Measurements from ENCODE around the gene RBCK1. TPM values are rescaled to one million over a fixed set of nuclear protein-coding genes. Genes with fewer than 3 reads are reported as not detected.

RBCK1 gene
- total and polyA plus RNA-seq, 8 donors, result 34.9 to 148 (median 44.7) TPM

DNA sequence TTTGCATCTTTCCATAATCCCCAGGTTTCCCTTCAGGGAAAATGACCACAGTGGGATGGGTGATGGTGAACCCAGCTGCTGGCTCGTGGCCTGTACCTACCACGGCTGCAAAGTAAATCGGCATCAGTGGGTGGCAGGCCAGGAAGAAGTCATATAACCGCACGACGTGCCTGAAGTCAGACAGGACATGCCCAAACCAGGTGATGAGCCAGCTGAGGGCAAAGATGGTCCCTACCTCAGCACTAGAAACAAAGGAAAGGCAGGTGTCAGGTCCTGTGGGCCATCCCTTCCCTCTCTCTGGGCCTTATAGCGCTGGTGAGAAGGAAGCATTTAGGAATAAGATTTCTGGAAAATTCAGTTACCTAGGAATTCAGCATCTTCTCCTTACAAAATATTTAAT is 32.0 kb downstream of the RBCK1 start:
- no peak overlapping the region for H3K27ac ChIP-seq
- WGBS, 2 donors, result 92 to 98% methylated on average over 7 of the region's 7 CpGs
- DNase-seq (no peak), FAIRE-seq (no peak), ATAC-seq (no peak)
- H3K27me3 ChIP-seq, result no peaks in the 10 kb centered on the region
- peaks cover 4 to 70% (median 28%) of the 10 kb centered on the region in 3 donors for H3K36me3 ChIP-seq
- no peaks in the 10 kb centered on the region for H3K9me3 ChIP-seq
- no peak overlapping the region for H3K4me3 ChIP-seq
- H3K4me1 ChIP-seq, result no peaks in the 10 kb centered on the region
- intact Hi-C loops (cut with DNase I), result no loop called here
- TF ChIP-seq, protein P1, sequence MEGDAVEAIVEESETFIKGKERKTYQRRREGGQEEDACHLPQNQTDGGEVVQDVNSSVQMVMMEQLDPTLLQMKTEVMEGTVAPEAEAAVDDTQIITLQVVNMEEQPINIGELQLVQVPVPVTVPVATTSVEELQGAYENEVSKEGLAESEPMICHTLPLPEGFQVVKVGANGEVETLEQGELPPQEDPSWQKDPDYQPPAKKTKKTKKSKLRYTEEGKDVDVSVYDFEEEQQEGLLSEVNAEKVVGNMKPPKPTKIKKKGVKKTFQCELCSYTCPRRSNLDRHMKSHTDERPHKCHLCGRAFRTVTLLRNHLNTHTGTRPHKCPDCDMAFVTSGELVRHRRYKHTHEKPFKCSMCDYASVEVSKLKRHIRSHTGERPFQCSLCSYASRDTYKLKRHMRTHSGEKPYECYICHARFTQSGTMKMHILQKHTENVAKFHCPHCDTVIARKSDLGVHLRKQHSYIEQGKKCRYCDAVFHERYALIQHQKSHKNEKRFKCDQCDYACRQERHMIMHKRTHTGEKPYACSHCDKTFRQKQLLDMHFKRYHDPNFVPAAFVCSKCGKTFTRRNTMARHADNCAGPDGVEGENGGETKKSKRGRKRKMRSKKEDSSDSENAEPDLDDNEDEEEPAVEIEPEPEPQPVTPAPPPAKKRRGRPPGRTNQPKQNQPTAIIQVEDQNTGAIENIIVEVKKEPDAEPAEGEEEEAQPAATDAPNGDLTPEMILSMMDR (IDR thresholded peaks at IDR 0.05), result no peak

DNA sequence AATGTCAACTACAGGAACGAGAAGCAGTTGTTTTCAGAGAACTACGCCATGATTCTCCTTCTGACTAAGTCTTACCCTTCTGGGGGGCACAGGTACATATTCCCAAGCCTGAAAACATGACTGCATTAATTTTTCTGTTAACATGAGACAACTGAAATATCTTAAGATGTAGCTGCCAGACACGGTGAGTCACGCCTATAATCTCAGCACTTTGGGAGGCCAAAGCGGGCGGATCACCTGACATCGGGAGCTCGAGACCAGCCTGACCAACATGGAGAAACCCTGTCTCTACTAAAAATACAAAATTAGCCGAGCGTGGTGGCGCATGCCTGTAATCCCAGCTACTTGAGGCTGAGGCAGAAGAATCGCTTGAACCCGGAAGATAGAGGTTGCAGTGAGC is 32.5 kb downstream of the RBCK1 start:
- 92 to 93% methylated on average over 13 of the region's 13 CpGs for WGBS, 2 donors
- ATAC-seq, result no peak
- no peak for FAIRE-seq

DNA sequence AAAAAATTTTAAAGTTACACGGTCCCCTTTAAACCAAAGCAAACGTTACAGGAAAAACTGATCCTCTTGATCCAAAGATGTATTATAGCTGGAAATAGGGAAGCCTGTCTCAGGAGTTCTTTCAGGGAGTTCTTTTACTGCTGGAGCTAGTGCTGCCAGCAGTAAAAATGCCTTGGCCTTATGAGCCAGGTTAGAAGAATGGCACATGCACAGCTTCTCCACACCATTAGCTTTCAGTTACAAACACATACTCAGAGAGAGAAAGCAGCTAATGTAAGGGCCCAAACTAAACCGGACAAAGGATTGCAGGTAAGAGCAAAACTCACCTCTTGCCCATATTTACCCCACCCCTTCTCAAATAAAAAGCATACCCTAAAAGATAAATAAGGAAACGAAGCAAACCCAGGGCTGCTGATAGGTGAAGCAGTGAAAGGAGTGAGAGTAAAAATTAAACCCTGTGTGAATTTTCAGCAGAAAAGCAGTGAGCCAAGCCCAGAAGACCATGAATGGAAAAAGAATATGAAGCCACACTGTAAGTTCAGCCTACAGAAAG is 35.2 kb downstream of the RBCK1 start:
- TF ChIP-seq, protein P1 (IDR thresholded peaks at IDR 0.05), result no peak
- H3K4me3 ChIP-seq, result no peak overlapping the region
- no peak for ATAC-seq
- peaks cover 0 to 7% (median 0%) of the 10 kb centered on the region in 3 donors for H3K4me1 ChIP-seq
- peaks cover 1 to 56% (median 22%) of the 10 kb centered on the region in 3 donors for H3K36me3 ChIP-seq
- H3K9me3 ChIP-seq, result no peaks in the 10 kb centered on the region
- no peak overlapping the region for H3K27ac ChIP-seq
- no peaks in the 10 kb centered on the region for H3K27me3 ChIP-seq
- 85 to 89% methylated on average over 4 of the region's 4 CpGs for WGBS, 2 donors
- DNase-seq, result no peak
- intact Hi-C loops (cut with DNase I), result no loop called here
- FAIRE-seq, result no peak

More for the DNA sequence above, 32.5 kb downstream of the RBCK1 start:
- Histone ChIP-seq H3K27ac (no peak overlapping the region), H3K4me1 (peaks cover 0 to under 1% (median 0%) of the 10 kb centered on the region in 3 donors), H3K4me3 (no peak overlapping the region), H3K27me3 (no peaks in the 10 kb centered on the region), H3K36me3 (peaks cover 4 to 68% (median 23%) of the 10 kb centered on the region in 3 donors), H3K9me3 (no peaks in the 10 kb centered on the region)
- intact Hi-C loops (cut with DNase I), result no loop called here
- DNase-seq, result no peak
- TF ChIP-seq, protein P1 (IDR thresholded peaks at IDR 0.05), result no peak

DNA sequence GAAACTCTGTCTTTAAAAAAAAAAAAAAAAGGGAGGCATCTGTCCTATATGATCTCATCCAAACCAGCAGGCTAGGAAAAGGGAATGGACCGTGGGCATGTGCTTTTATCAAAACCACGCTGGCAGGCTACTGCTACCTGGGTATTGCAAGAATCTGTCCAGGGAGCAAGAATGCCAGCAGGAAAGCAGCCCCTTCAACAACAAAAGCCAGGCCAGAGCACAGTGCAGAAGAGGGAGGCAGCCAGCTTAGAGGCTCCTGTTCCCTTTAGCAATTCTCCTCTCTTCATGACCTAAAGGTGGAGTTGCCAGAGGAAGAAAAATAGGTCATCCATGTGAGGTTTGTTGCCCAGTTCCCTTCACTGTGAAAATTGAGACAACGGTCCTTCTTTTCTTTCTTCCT is 36.0 kb downstream of the RBCK1 start:
- no peak for DNase-seq

More for the DNA sequence above, 36.0 kb downstream of the RBCK1 start:
- 87 to 90% methylated on average over 3 of the region's 3 CpGs for WGBS, 2 donors
- H3K4me3 ChIP-seq, result no peak overlapping the region
- no peak for FAIRE-seq
- no peaks in the 10 kb centered on the region for H3K9me3 ChIP-seq
- ATAC-seq, result no peak
- peaks cover 0 to 7% (median 0%) of the 10 kb centered on the region in 3 donors for H3K4me1 ChIP-seq
- TF ChIP-seq, protein P1 (IDR thresholded peaks at IDR 0.05), result no peak
- intact Hi-C loops (cut with DNase I), result no loop called here
- no peak overlapping the region for H3K27ac ChIP-seq
- H3K36me3 ChIP-seq, result peaks cover 0 to 48% (median 22%) of the 10 kb centered on the region in 3 donors
- no peaks in the 10 kb centered on the region for H3K27me3 ChIP-seq
